ENCODE data around the gene KLF16.

KLF16 gene

GRCh38 chr19:1827566-1828278, 35.7 kb downstream of the KLF16 start:
- H3K4me3 ChIP-seq (ENCODE audit: low read depth, low read length) = no peak overlapping the region
- no peak for TF ChIP-seq CTCF (IDR thresholded peaks at IDR 0.05; ENCODE audit: insufficient read depth, low read depth, low read length, missing control alignments)
- DNase-seq (ENCODE audit: low read depth) = no peak

GRCh38 chr19:1826557-1827521, 36.5 kb downstream of the KLF16 start:
- no peak overlapping the region for H3K4me3 ChIP-seq (ENCODE audit: low read depth, low read length)
- no peak for TF ChIP-seq CTCF (IDR thresholded peaks at IDR 0.05; ENCODE audit: insufficient read depth, low read depth, low read length, missing control alignments)
- DNase-seq (ENCODE audit: low read depth) = no peak

- peak; percentile 93 for TF ChIP-seq CTCF (IDR thresholded peaks at IDR 0.05; ENCODE audit: insufficient read depth, low read depth, low read length, missing control alignments)
- peak; percentile 77 for DNase-seq (ENCODE audit: low read depth)
- no peak overlapping the region for H3K4me3 ChIP-seq (ENCODE audit: low read depth, low read length)
These were observed 37.3 kb downstream of the KLF16 start for GRCh38 chr19:1825909-1826556.

- H3K4me3 ChIP-seq (ENCODE audit: low read depth, low read length) = no peak overlapping the region
- no peak for DNase-seq (ENCODE audit: low read depth)
- no peak for TF ChIP-seq CTCF (IDR thresholded peaks at IDR 0.05; ENCODE audit: insufficient read depth, low read depth, low read length, missing control alignments)
These were observed 39.1 kb downstream of the KLF16 start for GRCh38 chr19:1824252-1824622.

GRCh38 chr19:1823539-1824251, 39.7 kb downstream of the KLF16 start:
- no peak for DNase-seq (ENCODE audit: low read depth)
- TF ChIP-seq CTCF (IDR thresholded peaks at IDR 0.05; ENCODE audit: insufficient read depth, low read depth, low read length, missing control alignments) = no peak
- H3K4me3 ChIP-seq (ENCODE audit: low read depth, low read length) = no peak overlapping the region

- TF ChIP-seq CTCF (IDR thresholded peaks at IDR 0.05; ENCODE audit: insufficient read depth, low read depth, low read length, missing control alignments) = no peak
- no peak overlapping the region for H3K4me3 ChIP-seq (ENCODE audit: low read depth, low read length)
- DNase-seq (ENCODE audit: low read depth) = no peak
These were observed 40.4 kb downstream of the KLF16 start for GRCh38 chr19:1823020-1823419.

All from GM12865 (cell line).